Esophagus muscularis mucosa (tissue), 4 donors: ENCODE measurements around the gene HS3ST4.

Experiments used
- EP300 ChIP-seq: sonication (generic); formaldehyde crosslinking; IDR thresholded peaks from one replicate; pipeline ENCODE4 v1.6.1; 2017; ENCODE audit warnings: antibody characterized with exemption
- POLR2A ChIP-seq: fragments of 450-650 bp; IDR thresholded peaks from one replicate; pipeline ENCODE4 v1.6.1; 2017; ENCODE audit warnings: antibody characterized with exemption, moderate library complexity, mild to moderate bottlenecking, low read depth
- POLR2AphosphoS5 ChIP-seq, 2 donors: sonication (generic); formaldehyde crosslinking; IDR thresholded peaks; one replicate each; pipeline ENCODE4 v1.6.1; 2017; ENCODE audit warnings: antibody characterized with exemption in 2 of 2
- TF ChIP-seq, protein P1 (sequence below), 3 experiments: fragments of 200-600 bp in 2 of 3; fragments of 450-650 bp in 1 of 3; sonication (generic) in 2 of 3; IDR thresholded peaks; one replicate each; pipeline ENCODE4 v1.5.1; 2017 to 2019; ENCODE audit warnings: antibody characterized with exemption in 3 of 3, mild to moderate bottlenecking in 2 of 3, moderate library complexity in 1 of 3

DNA sequence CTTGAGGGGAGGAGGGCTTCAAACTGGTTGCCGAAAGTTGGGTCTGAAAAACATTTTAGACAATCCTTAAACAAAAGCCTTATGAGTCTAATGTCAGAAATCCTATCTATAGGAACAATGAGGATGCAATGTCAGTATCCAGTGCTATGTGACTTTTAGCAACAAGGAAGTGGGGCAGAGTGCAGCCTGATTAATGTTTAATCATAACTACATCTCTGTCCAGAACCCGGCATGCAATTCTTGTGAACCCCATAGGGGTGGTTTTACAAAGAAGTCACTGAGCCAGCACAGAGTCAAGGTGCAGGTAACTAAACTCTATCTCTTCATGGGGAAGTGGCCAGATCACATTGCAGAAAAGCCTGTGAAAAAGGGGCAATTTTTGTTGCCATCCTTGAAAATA lies 267.5 kb downstream of the HS3ST4 start:
- TF ChIP-seq, protein P1, sequence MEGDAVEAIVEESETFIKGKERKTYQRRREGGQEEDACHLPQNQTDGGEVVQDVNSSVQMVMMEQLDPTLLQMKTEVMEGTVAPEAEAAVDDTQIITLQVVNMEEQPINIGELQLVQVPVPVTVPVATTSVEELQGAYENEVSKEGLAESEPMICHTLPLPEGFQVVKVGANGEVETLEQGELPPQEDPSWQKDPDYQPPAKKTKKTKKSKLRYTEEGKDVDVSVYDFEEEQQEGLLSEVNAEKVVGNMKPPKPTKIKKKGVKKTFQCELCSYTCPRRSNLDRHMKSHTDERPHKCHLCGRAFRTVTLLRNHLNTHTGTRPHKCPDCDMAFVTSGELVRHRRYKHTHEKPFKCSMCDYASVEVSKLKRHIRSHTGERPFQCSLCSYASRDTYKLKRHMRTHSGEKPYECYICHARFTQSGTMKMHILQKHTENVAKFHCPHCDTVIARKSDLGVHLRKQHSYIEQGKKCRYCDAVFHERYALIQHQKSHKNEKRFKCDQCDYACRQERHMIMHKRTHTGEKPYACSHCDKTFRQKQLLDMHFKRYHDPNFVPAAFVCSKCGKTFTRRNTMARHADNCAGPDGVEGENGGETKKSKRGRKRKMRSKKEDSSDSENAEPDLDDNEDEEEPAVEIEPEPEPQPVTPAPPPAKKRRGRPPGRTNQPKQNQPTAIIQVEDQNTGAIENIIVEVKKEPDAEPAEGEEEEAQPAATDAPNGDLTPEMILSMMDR (IDR thresholded peaks at IDR 0.05), result no peak
- no peak for TF ChIP-seq POLR2A
- no peak for TF ChIP-seq POLR2AphosphoS5 (IDR thresholded peaks at IDR 0.05)
- no peak for TF ChIP-seq EP300
